CD4-positive, CD25-positive, alpha-beta regulatory T cell (primary cell): ENCODE data around the gene GAP43. TPM values are rescaled to one million over a fixed set of nuclear protein-coding genes. Genes with fewer than 3 reads are reported as not detected.
A peak's percentile ranks its signal among the peaks of the same experiment; 100 is the strongest.

Experiments
- ATAC-seq, 2 donors: fragments of 150-1000 bp; cut with Tn5 transposase; one replicate each; pipeline ENCODE4 v1.10.0; 2021; ENCODE audit warnings: low read depth in 2 of 2, moderate number of reproducible peaks in 2 of 2, moderate library complexity in 1 of 2
- DNase-seq, 3 donors: peaks; one replicate each; pipeline versions ENCODE4 v3.0.0 to v3.0.0-alpha.2; 2012 to 2022; ENCODE audit warnings: mixed read lengths in 1 of 3
- H3K27ac ChIP-seq: one replicate; pipeline ENCODE4 v1.7.0; 2013; ENCODE audit warnings: mild to moderate bottlenecking, low read length; ENCODE audit not compliant: insufficient read depth, poor library complexity, severe bottlenecking
- H3K27me3 ChIP-seq: one replicate; pipeline ENCODE4 v1.7.0; 2013; ENCODE audit warnings: low read length; ENCODE audit not compliant: control insufficient read depth, insufficient read depth
- H3K36me3 ChIP-seq: one replicate; pipeline ENCODE4 v1.7.0; 2013; ENCODE audit warnings: mild to moderate bottlenecking, low read length, moderate library complexity; ENCODE audit not compliant: control insufficient read depth, insufficient read depth
- H3K4me1 ChIP-seq: 2 replicates; pipeline ENCODE4 v1.7.0; 2013; ENCODE audit warnings: mild to moderate bottlenecking, low read length; ENCODE audit not compliant: insufficient read depth, control insufficient read depth, poor library complexity, severe bottlenecking
- H3K4me3 ChIP-seq: one replicate; pipeline ENCODE4 v1.7.0; 2013; ENCODE audit warnings: low read depth, mild to moderate bottlenecking, low read length, moderate library complexity
- H3K9me3 ChIP-seq, 2 experiments: 1 replicate in 1 of 2; 2 replicates in 1 of 2; pipeline ENCODE4 v1.7.0; 2013; ENCODE audit warnings: low read length in 2 of 2, mild to moderate bottlenecking in 1 of 2, moderate library complexity in 1 of 2; ENCODE audit not compliant: control insufficient read depth in 2 of 2
- H3K27ac Mint-ChIP-seq, 3 donors: one replicate each; pipeline ENCODE4 v1.8.0; 2020 to 2022; ENCODE audit warnings: mild to moderate bottlenecking in 3 of 3, mixed read lengths in 3 of 3, moderate library complexity in 2 of 3
- H3K27me3 Mint-ChIP-seq: one replicate; pipeline ENCODE4 v1.8.0; 2022; ENCODE audit warnings: mild to moderate bottlenecking, mixed read lengths
- H3K36me3 Mint-ChIP-seq: one replicate; pipeline ENCODE4 v1.8.0; 2020; ENCODE audit warnings: mixed read lengths
- H3K4me1 Mint-ChIP-seq, 4 donors: one replicate each; pipeline ENCODE4 v1.8.0; 2020 to 2022; ENCODE audit warnings: mixed read lengths in 4 of 4, mild to moderate bottlenecking in 1 of 4
- H3K4me3 Mint-ChIP-seq, 4 donors: one replicate each; pipeline ENCODE4 v1.8.0; 2020 to 2022; ENCODE audit warnings: mild to moderate bottlenecking in 4 of 4, mixed read lengths in 4 of 4, moderate library complexity in 3 of 4
- H3K9me3 Mint-ChIP-seq, 7 donors: one replicate each; pipeline ENCODE4 v1.8.0; 2020 to 2022; ENCODE audit warnings: mixed read lengths in 7 of 7, mild to moderate bottlenecking in 3 of 7, moderate library complexity in 2 of 7
- polyA plus RNA-seq, 4 donors: library from polyadenylated mRNA; unstranded; fragments of 300-500 nt; fragmentation: Illumina TruSeq; gene quantifications; one replicate each; pipeline ENCODE4 v1.2.3, GENCODE V29; 2021
- total RNA-seq: library from RNA; stranded (reverse); gene quantifications from one replicate; pipeline ENCODE4 v1.2.3, GENCODE V29; 2022

GAP43 gene
- total and polyA plus RNA-seq, 5 donors from 2014 or later, result not detected

DNA sequence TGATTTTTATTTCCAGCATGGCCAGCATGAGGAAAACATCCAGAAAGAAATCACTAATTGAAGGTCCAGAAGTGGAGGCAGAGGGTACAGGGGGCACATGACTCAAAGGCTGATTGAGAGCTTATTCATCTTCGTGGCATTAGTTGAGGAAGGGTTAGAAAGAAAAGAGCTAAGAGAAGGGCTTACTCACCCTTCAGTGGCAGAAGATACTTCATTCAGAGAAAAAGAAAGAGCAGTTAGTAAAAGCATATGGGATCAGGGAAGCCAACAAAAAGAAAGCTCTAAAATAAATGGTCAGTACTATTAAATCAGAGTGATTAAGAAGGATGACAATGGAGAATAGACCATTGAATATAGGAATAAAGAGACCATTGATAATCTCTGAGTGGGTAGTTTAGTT lies 25.2 kb downstream of the GAP43 start:
- H3K27me3 ChIP-seq, result peaks cover 1% of the 10 kb centered on the region
- ATAC-seq, result no peak

DNA sequence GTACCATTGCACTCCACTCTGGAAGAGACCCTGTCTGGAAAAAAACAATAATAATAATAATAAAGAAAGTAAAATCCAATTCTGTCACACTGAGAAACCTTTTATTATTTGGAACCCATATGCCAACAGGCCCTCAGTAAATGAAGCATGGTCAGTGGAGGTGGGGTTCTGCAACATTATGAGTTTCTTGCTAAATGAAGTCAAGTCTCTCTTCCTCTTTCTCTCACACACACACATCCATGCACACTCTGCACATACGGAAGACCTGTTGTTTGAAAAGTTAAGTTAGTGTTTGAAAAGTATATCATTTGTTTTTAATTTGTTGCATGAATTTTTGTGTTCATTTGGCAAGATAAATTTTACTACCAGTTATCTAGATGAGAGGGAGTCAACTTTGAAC lies 27.8 kb downstream of the GAP43 start:
- Mint-ChIP-seq H3K36me3 (no peaks in the 10 kb centered on the region), H3K27me3 (peaks cover 36% of the 10 kb centered on the region), H3K9me3 (peaks cover 0 to 2% (median 0%) of the 10 kb centered on the region in 7 donors), H3K27ac (no peak overlapping the region), H3K4me1 (no peaks in the 10 kb centered on the region), H3K4me3 (no peak overlapping the region)
- Histone ChIP-seq H3K4me3 (no peak overlapping the region), H3K4me1 (no peaks in the 10 kb centered on the region), H3K9me3 (no peaks in the 10 kb centered on the region), H3K27me3 (peaks cover 1% of the 10 kb centered on the region), H3K36me3 (no peaks in the 10 kb centered on the region), H3K27ac (no peak overlapping the region)
- DNase-seq (no peak), ATAC-seq (no peak)

More for the DNA sequence above, 25.2 kb downstream of the GAP43 start:
- DNase-seq, result no peak
- Histone ChIP-seq H3K4me1 (no peaks in the 10 kb centered on the region), H3K36me3 (no peaks in the 10 kb centered on the region), H3K27ac (no peak overlapping the region), H3K4me3 (no peak overlapping the region), H3K9me3 (no peaks in the 10 kb centered on the region)
- Mint-ChIP-seq H3K4me3 (no peak overlapping the region), H3K36me3 (no peaks in the 10 kb centered on the region), H3K27ac (no peak overlapping the region), H3K9me3 (peaks cover 0 to 4% (median 0%) of the 10 kb centered on the region in 7 donors), H3K4me1 (no peaks in the 10 kb centered on the region), H3K27me3 (peaks cover 32% of the 10 kb centered on the region)

DNA sequence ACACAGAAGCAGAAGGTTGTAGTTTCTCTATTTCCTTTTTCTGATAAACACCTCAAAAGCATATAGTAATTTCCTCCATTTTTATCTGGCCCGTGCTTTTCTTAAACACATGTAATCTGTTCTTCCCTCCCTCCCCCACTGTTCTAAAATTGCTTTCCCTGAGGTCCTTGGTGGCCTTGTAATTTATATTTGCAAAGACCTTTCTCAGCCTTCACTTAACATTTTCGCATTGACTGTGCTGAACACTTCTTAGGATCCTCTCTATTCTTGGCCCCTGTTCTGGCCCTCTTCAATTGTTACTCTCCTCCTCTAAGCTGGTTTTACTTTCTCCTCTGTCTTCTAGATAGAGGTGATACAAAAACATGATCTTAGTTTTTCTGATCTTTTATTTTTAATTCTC lies 28.3 kb downstream of the GAP43 start:
- Mint-ChIP-seq H3K9me3 (peaks cover 0 to 2% (median 0%) of the 10 kb centered on the region in 7 donors), H3K36me3 (no peaks in the 10 kb centered on the region), H3K27me3 (peaks cover 32% of the 10 kb centered on the region), H3K27ac (no peak overlapping the region), H3K4me3 (no peak overlapping the region), H3K4me1 (no peaks in the 10 kb centered on the region)
- H3K4me1 ChIP-seq, result no peaks in the 10 kb centered on the region
- no peak overlapping the region for H3K4me3 ChIP-seq
- H3K27ac ChIP-seq, result no peak overlapping the region
- no peak for DNase-seq
- H3K9me3 ChIP-seq, result no peaks in the 10 kb centered on the region
- H3K27me3 ChIP-seq, result peaks cover 1% of the 10 kb centered on the region
- ATAC-seq, result no peak
- H3K36me3 ChIP-seq, result no peaks in the 10 kb centered on the region

DNA sequence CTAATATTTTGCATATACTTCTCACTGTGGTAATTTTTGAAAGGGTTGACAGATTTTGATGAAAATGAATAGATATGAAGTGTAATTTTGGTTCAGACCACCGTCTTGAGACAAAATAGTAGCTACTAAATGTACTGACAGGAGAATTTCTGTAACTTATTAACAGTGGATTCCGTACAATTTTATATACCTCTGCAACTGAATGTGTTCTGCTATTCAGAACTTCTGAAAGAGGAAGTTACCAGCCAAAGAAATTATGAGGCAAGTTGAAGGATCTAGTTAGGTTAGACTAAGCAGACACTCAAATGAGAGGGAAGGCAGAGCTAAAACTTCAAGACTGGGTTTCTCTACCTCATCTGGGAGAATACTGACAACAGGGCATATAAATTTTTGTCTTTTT lies 29.4 kb downstream of the GAP43 start:
- no peak overlapping the region for H3K4me3 ChIP-seq
- Mint-ChIP-seq H3K36me3 (no peaks in the 10 kb centered on the region), H3K27me3 (peaks cover 27% of the 10 kb centered on the region), H3K9me3 (peaks cover 0 to 2% (median 0%) of the 10 kb centered on the region in 7 donors), H3K4me1 (peaks cover 0 to 9% (median 7%) of the 10 kb centered on the region in 4 donors), H3K4me3 (no peak overlapping the region), H3K27ac (no peak overlapping the region)
- H3K27me3 ChIP-seq, result peaks cover 1% of the 10 kb centered on the region
- DNase-seq (no peak), ATAC-seq (no peak)
- no peaks in the 10 kb centered on the region for H3K9me3 ChIP-seq
- no peaks in the 10 kb centered on the region for H3K36me3 ChIP-seq
- H3K4me1 ChIP-seq, result peaks cover 6% of the 10 kb centered on the region
- H3K27ac ChIP-seq, result no peak overlapping the region

DNA sequence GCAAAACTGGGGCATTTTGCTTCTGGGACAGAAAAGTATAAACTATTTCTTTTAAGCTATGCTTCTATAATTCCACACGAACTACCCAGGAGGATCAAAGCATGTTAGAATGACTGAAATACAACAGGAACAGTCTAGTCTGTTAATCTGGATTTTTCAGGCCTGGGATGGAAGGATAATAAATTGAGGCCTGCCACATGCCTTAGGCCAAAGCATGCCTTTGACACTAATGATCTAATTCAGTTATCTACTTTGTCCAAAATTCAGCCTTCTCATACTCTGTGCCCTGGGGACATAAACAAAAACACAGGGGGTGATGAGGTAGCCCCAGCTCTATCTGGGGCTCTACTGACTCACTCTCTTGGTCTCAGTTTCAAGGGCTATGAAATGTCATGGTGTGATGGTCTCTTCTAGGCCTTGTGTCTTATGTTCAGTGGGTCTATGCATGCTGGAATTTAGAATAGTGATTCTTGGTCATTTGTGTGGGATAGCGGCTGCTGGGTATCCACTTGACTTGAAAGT lies 32.5 kb downstream of the GAP43 start:
- peaks cover 28% of the 10 kb centered on the region for H3K27me3 Mint-ChIP-seq
- no peak for DNase-seq
- H3K36me3 Mint-ChIP-seq, result no peaks in the 10 kb centered on the region
- peaks cover 6 to 26% (median 13%) of the 10 kb centered on the region in 4 donors for H3K4me1 Mint-ChIP-seq
- H3K9me3 ChIP-seq, result no peaks in the 10 kb centered on the region
- no peak overlapping the region for H3K4me3 ChIP-seq
- peaks cover 20% of the 10 kb centered on the region for H3K4me1 ChIP-seq
- peak overlapping the region in 1 of 4 donors; percentile 2 for H3K4me3 Mint-ChIP-seq
- H3K36me3 ChIP-seq, result no peaks in the 10 kb centered on the region
- no peaks in the 10 kb centered on the region for H3K9me3 Mint-ChIP-seq
- no peaks in the 10 kb centered on the region for H3K27me3 ChIP-seq
- no peak overlapping the region for H3K27ac Mint-ChIP-seq
- H3K27ac ChIP-seq, result no peak overlapping the region
- ATAC-seq, result no peak

DNA sequence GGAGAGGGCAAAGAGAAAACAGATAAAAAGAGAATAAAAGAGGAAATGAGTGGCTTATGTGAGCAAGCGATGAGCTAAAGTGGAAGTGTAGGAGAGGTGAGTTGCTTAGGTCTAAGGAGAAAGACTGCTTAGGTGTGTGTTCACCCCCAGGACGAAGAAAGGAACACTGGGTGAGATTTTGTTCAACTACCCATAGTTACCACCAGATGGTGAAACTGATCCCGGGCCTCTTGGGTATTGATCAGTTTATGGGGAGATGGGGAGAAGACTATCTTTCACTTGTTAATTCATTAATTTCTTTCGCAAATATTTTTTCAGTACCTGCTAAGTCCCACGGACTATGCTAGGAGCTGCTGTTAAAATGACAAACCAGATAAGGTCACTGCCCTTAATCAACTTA lies 33.9 kb downstream of the GAP43 start:
- ATAC-seq, result no peak
- Mint-ChIP-seq H3K4me3 (peak overlapping the region; percentile 16 to 82 (median 65)), H3K27ac (peak overlapping the region; percentile 63 to 97 (median 68)), H3K9me3 (no peaks in the 10 kb centered on the region), H3K27me3 (peaks cover 24% of the 10 kb centered on the region), H3K36me3 (no peaks in the 10 kb centered on the region), H3K4me1 (peaks cover 6 to 26% (median 13%) of the 10 kb centered on the region in 4 donors)
- Histone ChIP-seq H3K27ac (no peak overlapping the region), H3K4me3 (no peak overlapping the region), H3K4me1 (peaks cover 20% of the 10 kb centered on the region), H3K9me3 (no peaks in the 10 kb centered on the region), H3K27me3 (no peaks in the 10 kb centered on the region), H3K36me3 (no peaks in the 10 kb centered on the region)
- peak in 1 of 3 donors; percentile 20 for DNase-seq

DNA sequence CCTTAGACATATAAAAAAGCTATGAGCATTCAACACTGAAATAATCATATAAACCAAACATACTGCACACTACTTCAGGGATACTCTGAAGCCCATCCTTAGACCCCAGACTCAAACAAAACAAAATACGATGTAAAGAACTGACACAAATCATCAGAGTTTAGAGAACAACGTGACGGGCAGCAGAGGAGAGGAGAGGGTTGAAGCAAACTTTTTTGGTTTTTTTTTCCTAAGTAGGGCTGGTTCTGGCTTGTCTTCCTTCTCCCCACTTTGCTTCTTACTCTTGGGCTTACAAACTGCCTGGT lies 34.7 kb downstream of the GAP43 start:
- peak overlapping the region; percentile 71 to 97 (median 91) for H3K4me3 Mint-ChIP-seq

More for the DNA sequence above, 34.7 kb downstream of the GAP43 start:
- no peak for DNase-seq
- peaks cover 24% of the 10 kb centered on the region for H3K27me3 Mint-ChIP-seq
- Histone ChIP-seq H3K27me3 (no peaks in the 10 kb centered on the region), H3K36me3 (no peaks in the 10 kb centered on the region), H3K4me1 (peaks cover 20% of the 10 kb centered on the region), H3K9me3 (no peaks in the 10 kb centered on the region), H3K27ac (peak overlapping the region; percentile 70), H3K4me3 (peak overlapping the region; percentile 82)
- peak overlapping the region; percentile 96 to 100 (median 97) for H3K27ac Mint-ChIP-seq
- H3K4me1 Mint-ChIP-seq, result peaks cover 6 to 26% (median 13%) of the 10 kb centered on the region in 4 donors
- H3K36me3 Mint-ChIP-seq, result no peaks in the 10 kb centered on the region
- ATAC-seq, result no peak
- no peaks in the 10 kb centered on the region for H3K9me3 Mint-ChIP-seq
